Fibroblast of skin of right biceps (primary cell): Measurements from ENCODE around the gene SUPT7L.
"Not testable (repeated sequence)": the region's sequence is repeated elsewhere in the genome, so short reads cannot be mapped to it uniquely, and the experiment has no call there.

ENCODE experiments used
- DNase-seq: peaks from one replicate; pipeline ENCODE4 v3.0.0-alpha.2; 2013

The SUPT7L gene

DNA sequence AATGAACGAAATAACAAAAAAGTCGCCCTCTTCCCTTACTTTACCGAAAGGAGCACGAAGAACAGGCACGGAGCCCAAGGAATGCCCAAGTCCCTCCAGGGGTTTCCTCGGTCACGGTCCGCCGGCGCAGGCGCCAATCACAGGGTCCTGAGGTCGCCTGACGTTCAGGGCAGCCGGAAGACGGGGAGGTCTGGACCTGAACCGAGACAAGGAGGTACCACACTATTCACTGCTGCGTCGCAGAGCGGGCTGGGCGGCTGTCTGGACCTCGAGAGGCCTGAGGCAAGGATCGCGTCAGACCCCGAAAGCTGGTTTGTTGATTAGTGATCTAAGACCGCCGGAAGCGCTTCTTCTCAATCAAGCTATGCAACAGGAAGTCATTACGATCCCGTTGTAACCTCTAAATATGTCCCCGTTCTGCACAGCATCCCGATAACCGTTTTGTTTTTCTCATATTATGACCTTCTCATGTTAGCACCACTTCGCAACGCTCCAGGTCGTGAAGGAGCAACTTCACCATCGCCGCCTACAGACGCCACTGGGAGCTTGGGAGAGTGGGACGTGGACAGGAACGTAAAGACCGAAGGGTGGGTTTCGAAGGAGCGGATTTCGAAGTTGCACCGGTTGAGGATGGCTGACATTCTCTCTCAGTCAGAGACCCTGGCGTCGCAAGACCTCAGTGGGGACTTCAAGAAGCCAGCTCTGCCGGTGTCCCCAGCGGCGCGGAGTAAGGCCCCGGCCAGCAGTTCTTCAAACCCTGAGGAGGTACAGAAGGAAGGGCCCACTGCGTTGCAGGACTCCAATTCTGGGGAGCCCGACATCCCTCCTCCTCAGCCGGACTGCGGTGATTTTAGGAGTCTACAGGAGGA, at the start of gene SUPT7L, which contains the start of gene SLC4A1AP:
Gene SUPT7L (minus strand): TSS at position 330 of the 869 bp plus-strand sequence. CDS start 1,422 bp downstream, outside the sequence.
Gene SLC4A1AP (plus strand): TSS at position 605 of the 869 bp plus-strand sequence. CDS start 26 bp downstream, at position 631.
- peak; percentile 88 for DNase-seq

DNA sequence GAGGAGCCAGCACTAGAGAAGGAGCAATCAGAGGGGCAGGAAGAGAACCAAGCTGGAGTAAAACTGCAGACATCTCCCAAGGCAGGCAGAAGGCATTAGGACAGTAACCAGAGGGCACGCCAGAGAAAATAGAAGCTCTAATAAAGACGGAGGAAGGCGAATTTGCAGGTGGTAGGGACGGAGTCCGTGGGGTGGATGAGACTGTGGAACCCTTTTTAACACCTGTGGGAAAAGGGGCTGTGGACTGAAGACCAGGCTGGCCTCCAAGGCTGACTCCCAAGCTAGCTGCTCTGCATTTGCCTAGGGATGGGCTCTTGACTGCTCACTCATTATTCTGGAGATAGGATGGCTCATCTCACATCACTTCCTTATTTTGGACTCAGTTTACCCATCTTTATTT, 49.8 kb upstream of the SUPT7L start:
- no peak for DNase-seq

DNA sequence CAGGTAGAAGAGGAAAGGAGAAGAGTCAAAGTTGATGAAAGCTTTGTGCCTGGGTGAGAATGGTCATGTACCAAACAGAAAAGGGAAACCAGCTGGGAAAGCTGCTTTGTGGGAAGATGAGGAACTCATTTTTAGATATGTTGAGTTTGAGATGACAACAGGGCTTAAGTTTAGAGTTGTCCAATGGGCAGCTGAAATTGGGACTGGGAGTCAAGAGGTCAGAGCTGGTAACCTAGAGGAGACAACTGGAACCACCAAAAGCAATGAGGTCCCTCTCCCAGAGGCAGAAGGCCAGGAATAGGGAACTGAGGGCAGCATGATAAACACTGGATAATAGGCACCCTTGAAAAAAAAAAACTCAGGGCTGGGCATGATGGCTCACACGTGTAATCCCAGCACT, 49.1 kb upstream of the SUPT7L start:
- DNase-seq = no peak

DNA sequence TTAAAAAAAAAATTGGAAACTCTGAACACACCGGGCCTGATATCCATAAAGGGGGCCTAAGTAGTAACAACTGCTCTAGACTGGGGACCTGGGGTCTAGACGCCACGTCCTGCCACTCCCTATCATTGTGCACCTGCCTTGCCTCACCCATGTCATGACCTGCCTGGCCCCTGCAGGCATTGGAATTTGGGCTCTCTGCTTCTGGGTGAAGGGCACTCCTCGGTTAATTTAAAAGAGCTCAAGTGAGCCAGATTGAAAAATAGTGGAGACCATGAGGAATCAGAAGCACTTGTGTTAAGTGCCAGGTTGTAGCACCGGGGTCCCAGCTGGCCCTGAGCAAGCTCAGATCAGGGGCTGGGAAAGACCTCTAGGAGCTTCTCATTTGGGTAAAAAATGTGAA, 48.4 kb upstream of the SUPT7L start:
- DNase-seq = no peak

DNA sequence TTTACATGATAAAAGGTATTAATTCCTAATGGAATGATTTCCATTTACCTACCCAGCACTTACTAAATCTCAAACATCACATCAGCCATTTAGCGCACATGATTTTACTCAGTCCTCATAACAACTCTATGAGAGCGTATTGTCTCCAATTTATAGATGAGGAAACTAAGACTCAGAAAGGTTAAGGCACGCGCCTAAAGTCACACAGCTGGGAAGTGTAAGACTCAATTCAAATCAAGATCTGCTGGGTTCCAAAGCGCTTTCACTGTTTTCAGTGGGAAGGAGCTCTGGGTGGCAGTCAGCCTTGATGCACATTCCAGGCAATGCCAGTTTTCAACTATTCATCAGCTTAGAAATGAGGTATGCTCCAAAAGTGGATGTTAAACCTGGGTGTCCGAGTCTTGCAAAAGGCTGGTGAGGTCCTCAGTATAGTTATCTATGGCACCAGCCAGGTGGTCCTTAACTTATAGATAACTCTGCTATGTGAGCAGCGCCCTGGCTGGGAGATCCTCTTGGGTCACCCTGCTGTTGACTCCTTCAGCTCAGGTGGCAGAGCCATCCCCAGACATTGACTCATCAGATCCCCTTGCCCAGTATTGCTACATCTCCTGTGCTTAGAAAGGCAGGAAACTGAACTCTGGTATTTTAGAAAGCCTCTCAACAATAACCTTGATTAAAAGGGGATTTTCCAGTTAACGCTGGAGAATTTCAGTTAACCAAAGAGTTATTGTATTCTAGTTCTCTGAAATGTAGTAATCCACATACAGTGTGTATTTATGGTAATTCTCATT, 47.4 kb upstream of the SUPT7L start:
- peak; percentile 25 for DNase-seq

DNA sequence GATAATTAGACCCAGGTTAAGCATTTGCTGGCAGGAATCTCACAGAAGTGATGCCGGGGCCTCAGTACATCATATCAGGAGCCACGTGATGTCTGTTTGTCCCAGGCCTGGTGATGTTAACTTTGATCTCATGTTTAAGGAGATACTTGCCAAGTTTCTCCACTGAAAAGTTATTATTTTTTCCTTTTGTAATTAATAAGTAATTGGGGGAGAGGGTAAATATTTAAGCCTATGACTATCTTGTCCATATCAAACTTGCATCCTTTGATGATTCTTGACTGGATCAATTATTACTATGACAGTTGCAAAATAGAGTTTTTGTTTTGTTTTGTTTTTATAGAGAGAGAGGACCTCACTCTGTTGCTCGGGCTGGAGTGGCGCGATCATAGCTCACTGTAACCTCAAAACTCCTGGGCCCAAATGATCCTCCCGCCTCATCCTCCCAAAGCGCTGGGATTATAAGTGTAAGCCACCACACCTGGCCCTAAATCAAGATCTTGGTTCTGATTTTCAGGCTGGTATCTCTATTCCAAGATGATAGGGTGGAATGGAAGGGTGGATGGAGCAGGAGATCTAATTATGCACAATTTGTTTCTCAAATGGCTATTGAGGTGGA, 46.7 kb upstream of the SUPT7L start:
- DNase-seq = no peak

- no peak for DNase-seq
Observed at GRCh38 chr2:27709326-27709725, 45.9 kb upstream of the SUPT7L start.

GRCh38 chr2:27708666-27709065, 45.3 kb upstream of the SUPT7L start:
- DNase-seq = no peak

- DNase-seq = no peak
Observed at GRCh38 chr2:27708257-27708654, 44.8 kb upstream of the SUPT7L start.

- no peak for DNase-seq
Observed at GRCh38 chr2:27707462-27708256, 44.2 kb upstream of the SUPT7L start.

- peak; percentile 97 for DNase-seq
Observed at GRCh38 chr2:27705851-27706622, 42.6 kb upstream of the SUPT7L start.

DNA sequence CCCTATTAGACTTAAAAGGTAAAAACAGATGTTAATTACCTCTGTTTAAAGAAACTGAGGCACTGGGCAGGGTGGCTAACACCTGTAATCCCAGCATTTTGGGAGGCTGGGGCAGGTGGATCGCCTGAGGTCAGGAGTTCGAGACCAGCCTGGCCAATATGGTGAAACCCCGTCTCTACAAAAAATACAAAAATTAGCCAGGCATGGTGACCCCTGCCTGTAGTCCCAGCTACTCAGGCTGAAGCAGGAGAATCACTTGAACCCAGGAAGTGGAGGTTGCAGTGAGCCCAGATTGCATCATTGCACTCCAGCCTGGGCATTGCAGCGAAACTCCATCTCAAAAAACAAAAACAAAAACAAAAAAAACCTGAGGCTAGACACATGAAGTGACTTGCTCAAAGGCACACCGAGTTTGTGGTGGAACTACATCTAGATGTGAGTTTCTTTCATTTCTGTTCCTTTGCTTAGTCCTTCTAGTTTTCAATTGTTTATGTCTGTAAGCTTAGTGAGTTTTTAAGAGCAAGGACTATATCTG, 41.0 kb upstream of the SUPT7L start:
- no peak for DNase-seq

DNA sequence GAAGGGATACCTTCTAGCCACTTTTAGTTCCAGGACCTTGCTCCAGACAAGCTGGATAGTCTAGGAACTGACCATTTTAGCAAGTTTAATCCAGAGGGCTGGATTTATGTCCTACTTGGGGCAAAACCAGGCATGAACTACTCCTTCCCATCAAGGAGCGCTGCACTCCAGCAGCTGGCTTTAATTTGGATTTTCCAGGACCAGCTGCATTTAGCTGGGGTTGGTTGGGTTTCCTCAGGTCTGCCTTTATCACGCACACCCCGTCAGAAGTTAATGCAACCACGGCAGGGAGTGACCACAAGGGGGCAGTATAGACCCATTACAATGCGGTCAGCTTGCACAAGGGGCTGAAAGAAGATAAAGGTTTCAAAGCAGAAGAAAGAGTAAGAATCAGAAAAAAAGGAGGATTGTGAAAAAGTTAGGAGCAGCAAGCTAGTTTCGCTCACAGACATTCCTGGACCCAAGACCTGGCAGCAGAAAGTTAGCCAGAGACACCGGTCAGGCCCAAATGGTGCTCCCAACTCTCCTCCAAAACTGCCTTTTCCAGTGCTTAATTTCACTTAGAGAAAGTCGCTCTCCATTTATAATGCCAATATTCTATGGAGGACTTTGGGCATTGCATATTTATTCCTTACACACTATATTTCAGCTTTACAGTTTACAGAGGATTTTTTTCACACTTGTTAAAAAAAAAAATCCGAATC, 40.4 kb upstream of the SUPT7L start:
- peak; percentile 92 for DNase-seq

DNA sequence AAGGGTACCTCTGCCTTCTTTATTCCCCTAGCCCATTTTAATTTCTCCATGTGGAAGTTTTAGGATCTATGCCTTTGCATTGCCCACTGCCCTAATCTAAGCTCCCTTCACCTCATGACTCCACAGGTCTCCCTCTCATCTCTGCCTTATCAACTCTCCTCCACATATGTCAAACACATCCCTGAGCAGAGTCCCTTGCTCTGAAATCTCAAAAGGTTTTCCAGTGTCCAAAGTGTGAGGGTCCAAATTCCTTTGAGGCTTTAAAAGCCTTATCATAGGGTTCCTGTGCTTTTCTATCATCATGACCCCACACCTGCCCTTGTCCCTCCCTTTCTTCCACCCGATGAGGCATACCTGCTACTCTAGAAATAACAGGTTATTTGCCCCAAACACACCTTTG, 38.9 kb upstream of the SUPT7L start:
- DNase-seq = no peak

DNA sequence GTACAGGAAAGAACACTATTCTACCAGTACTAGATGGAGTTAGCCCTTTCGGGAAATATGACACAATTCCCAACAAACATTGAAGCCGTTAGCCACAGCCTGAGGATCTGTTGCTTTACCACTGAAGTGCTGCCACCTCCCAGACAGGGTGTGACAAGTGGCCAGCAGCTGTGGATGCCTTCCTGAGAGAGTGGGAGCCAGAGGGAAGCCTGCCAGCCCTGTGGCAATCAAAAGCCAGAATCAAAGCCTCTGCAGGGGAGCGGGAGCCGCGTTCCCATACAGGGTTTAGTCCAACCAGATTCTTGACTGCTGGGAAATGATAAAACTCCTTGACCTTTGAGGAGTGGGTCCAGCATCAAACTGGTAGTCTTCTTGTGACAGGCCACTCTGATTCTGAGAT, 38.3 kb upstream of the SUPT7L start:
- no peak for DNase-seq

DNA sequence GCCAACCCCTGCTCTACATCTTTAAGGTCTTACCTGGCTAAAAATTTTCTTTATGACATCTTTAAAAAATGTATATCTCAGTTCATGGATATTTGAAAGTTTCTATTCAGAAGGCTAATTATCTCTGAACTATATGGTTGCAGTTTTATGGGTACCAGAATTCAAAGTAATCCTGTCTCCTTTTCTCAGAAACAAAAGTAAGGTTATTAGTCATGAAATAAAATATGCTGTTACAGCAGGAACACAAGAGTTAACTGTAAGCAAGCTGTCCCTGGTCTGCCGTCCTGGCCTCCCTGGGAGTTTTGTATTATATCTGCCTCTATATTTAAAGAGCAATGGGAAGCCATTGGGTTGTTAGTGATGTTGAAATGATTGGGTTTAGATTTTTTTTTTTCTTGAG, 34.2 kb upstream of the SUPT7L start:
- DNase-seq = no peak

DNA sequence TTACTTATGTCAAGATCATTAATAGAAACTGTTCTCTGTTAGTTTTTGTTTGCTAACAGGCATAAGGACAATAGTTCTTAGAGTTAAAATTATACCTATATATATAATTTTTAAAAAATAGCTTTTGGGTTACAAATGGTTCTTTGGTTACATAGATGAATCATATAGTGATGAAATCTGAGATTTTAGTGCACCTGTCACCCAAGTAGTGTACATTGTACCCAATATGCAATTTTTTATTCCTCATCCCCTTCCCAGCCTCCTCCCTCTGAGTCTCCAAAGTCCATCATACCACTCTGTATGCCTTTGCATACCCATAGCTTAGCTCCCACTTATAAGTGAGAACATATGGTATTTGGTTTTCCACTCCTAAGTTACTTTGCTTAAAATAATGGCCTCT, 26.6 kb upstream of the SUPT7L start:
- no peak for DNase-seq

GRCh38 chr2:27689424-27689823, 26.0 kb upstream of the SUPT7L start:
- no peak for DNase-seq

- no peak for DNase-seq
Observed at GRCh38 chr2:27687232-27687631, 23.8 kb upstream of the SUPT7L start.

DNA sequence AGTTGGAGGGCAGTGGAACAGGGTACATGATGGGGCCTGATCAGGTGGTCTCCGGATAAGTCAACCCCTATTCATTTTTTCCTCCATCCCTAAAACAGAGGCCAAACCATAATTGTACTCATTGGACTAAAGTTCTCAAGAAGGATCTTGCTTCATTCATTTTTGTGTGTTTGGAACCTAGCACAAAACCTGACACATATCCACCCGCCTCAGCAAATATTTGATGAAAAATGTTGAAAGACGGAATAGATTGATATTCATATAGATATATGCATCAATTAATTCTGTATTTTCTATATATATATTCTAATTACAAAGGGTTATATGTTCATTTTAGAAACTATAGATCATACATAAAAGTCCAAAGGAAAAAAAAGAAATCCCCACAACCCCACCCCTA, 22.2 kb upstream of the SUPT7L start:
- DNase-seq = no peak

GRCh38 chr2:27685006-27685405, 21.6 kb upstream of the SUPT7L start:
- not testable (repeated sequence) for DNase-seq
